Islet of Langerhans (tissue), 1 donor: ENCODE results near the gene TCF21.
"Not testable (repeated sequence)": the region's sequence is repeated elsewhere in the genome, so short reads cannot be mapped to it uniquely, and the experiment has no call there.

Experiments used
- FAIRE-seq: peaks from one replicate; lab custom pipeline; 2011; peaks lifted over from hg19 to GRCh38; lab: Jason Lieb, UNC

TCF21 gene

GRCh38 chr6:133923938-133924593, 35.2 kb downstream of the TCF21 start:
- FAIRE-seq: peak; percentile 99

DNA sequence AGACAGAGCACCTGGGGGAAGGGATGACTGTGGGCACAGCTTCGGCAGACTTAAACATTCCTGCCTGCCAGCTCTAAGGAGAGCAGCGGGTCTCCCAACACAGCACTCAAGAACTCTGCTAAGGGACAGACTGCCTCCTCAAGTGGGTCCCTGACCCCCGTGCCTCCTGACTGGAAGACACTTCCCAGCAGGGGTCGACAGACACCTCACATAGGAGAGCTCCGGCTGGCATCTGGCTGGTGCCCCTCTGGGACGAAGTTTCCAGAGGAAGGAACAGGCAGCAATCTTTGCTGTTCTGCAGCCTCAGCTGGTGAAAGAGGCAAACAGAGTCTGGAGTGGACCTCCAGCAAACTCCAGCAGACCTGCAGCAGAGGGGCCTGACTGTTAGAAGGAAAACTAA, 42.3 kb downstream of the TCF21 start:
- not testable (repeated sequence) for FAIRE-seq

DNA sequence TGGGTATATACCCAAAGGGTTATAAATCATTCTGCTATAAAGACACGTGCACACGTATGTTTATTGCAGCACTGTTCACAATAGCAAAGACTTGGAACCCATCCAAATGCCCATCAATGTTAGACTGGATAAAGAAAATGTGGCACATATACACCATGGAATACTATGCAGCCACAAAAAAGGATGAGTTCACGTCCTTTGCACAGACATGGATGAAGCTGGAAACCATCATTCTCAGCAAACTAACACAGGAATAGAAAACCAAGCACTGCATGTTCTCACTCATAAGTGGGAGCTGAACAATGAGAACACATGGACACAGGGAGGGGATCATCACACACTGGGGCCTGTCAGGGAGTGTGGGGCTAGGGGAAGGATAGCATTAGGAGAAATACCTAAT, 47.4 kb downstream of the TCF21 start:
- FAIRE-seq: not testable (repeated sequence)

- FAIRE-seq: no peak
These were observed 49.0 kb downstream of the TCF21 start for GRCh38 chr6:133937909-133938308.

GRCh38 chr6:133938533-133938932, 49.6 kb downstream of the TCF21 start:
- FAIRE-seq: no peak

- no peak for FAIRE-seq
These were observed 51.1 kb downstream of the TCF21 start for GRCh38 chr6:133939778-133940667.
